Astrocyte (in vitro differentiated cells and primary cell): ENCODE results near the gene WFS1. TPM values are rescaled to one million over a fixed set of nuclear protein-coding genes. Genes with fewer than 3 reads are reported as not detected.

Source experiments
- DNase-seq: peaks from one replicate; pipeline ENCODE4 v3.0.0-alpha.2; 2010; ENCODE audit warnings: low read depth
- FAIRE-seq: peaks from 2 replicates; lab custom pipeline; 2011; peaks lifted over from hg19 to GRCh38; lab: Jason Lieb, UNC
- H2AFZ ChIP-seq: 2 replicates; pipeline ENCODE4 v1.6.0; 2012; ENCODE audit warnings: low read depth, low read length, inconsistent platforms
- H3K27ac ChIP-seq: 2 replicates; pipeline ENCODE4 v1.5.1; 2011; ENCODE audit warnings: low read depth, low read length, inconsistent platforms
- H3K27me3 ChIP-seq: 2 replicates; pipeline ENCODE4 v1.6.0; 2011; ENCODE audit warnings: low read length, inconsistent platforms; ENCODE audit not compliant: insufficient read depth
- H3K36me3 ChIP-seq: 2 replicates; pipeline ENCODE4 v1.5.1; 2011; ENCODE audit warnings: low read length, inconsistent platforms; ENCODE audit not compliant: insufficient read depth
- H3K4me1 ChIP-seq: 2 replicates; pipeline ENCODE4 v1.5.1; 2011; ENCODE audit warnings: low read length, inconsistent platforms; ENCODE audit not compliant: insufficient read depth
- H3K4me2 ChIP-seq: 2 replicates; pipeline ENCODE4 v1.6.0; 2012; ENCODE audit warnings: low read length, inconsistent platforms
- H3K4me3 ChIP-seq: 2 replicates; pipeline ENCODE4 v1.5.1; 2011; ENCODE audit warnings: low read depth, mild to moderate bottlenecking, low read length, inconsistent platforms; ENCODE audit not compliant: insufficient read depth
- H3K79me2 ChIP-seq: 2 replicates; pipeline ENCODE4 v1.6.0; 2012; ENCODE audit warnings: mild to moderate bottlenecking, low read length, inconsistent platforms; ENCODE audit not compliant: insufficient read depth
- H3K9ac ChIP-seq: 2 replicates; pipeline ENCODE4 v1.6.0; 2012; ENCODE audit warnings: mild to moderate bottlenecking, low read length, inconsistent platforms
- H3K9me3 ChIP-seq: 2 replicates; pipeline ENCODE4 v1.5.1; 2012; ENCODE audit warnings: low read depth, mild to moderate bottlenecking, low read length, inconsistent platforms; ENCODE audit not compliant: insufficient read depth
- H4K20me1 ChIP-seq: 2 replicates; pipeline ENCODE4 v1.6.0; 2012; ENCODE audit warnings: low read length, inconsistent platforms; ENCODE audit not compliant: insufficient read depth
- H3K27ac Mint-ChIP-seq: one replicate; pipeline ENCODE4 v1.8.0; 2021; ENCODE audit warnings: mild to moderate bottlenecking, mixed read lengths; ENCODE audit not compliant: unreplicated experiment
- H3K27me3 Mint-ChIP-seq: one replicate; pipeline ENCODE4 v1.8.0; 2021; ENCODE audit warnings: low read depth, mixed read lengths; ENCODE audit not compliant: unreplicated experiment
- H3K36me3 Mint-ChIP-seq: one replicate; pipeline ENCODE4 v1.8.0; 2021; ENCODE audit warnings: low read depth, mixed read lengths; ENCODE audit not compliant: unreplicated experiment
- H3K4me1 Mint-ChIP-seq: one replicate; pipeline ENCODE4 v1.8.0; 2021; ENCODE audit warnings: low read depth, mixed read lengths; ENCODE audit not compliant: unreplicated experiment
- H3K4me3 Mint-ChIP-seq: one replicate; pipeline ENCODE4 v1.8.0; 2021; ENCODE audit warnings: mild to moderate bottlenecking, moderate library complexity, mixed read lengths; ENCODE audit not compliant: unreplicated experiment
- H3K9me3 Mint-ChIP-seq: one replicate; pipeline ENCODE4 v1.8.0; 2021; ENCODE audit warnings: mild to moderate bottlenecking, mixed read lengths; ENCODE audit not compliant: unreplicated experiment
- CTCF ChIP-seq: IDR thresholded peaks from 2 replicates; pipeline ENCODE4 v1.5.1; 2011; ENCODE audit warnings: low read depth, mild to moderate bottlenecking, inconsistent platforms, low read length, moderate library complexity; ENCODE audit not compliant: insufficient read depth
- EZH2 ChIP-seq: IDR thresholded peaks from 2 replicates; pipeline ENCODE4 v1.6.1; 2012; ENCODE audit warnings: mild to moderate bottlenecking, low read length, inconsistent platforms; ENCODE audit not compliant: insufficient read depth
- total RNA-seq: library from RNA; stranded (reverse); gene quantifications from 2 replicates; pipeline ENCODE4 v1.2.1, GENCODE V29; 2021

The WFS1 gene
- total RNA-seq, 1 donor from 2014 or later = 39.0 TPM

DNA sequence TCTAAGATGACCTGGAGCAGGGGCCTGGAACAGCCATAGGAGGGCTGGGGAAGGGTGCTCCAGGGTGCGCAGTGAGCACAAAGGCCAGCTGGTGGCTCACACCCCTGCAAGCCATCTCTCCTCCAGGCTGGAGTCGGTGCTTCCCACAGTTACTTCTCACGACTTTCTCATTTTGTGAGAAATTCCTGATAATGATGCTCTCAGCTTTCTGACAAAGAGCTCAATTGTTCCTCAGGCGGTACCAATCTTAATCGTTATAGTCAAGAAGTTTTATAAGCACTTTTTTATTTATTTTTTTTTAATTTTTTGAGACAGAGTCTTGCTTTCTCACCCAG is 11.7 kb upstream of the WFS1 start:
- Histone ChIP-seq H3K27ac (no peak overlapping the region), H3K4me1 (peaks cover 3% of the 10 kb centered on the region), H3K4me2 (no peak overlapping the region), H3K79me2 (no peaks in the 10 kb centered on the region), H3K27me3 (peaks cover 12% of the 10 kb centered on the region), H2AFZ (no peak overlapping the region), H3K4me3 (no peak overlapping the region), H3K9ac (no peak overlapping the region), H3K36me3 (no peaks in the 10 kb centered on the region), H3K9me3 (no peaks in the 10 kb centered on the region), H4K20me1 (no peaks in the 10 kb centered on the region)
- H3K4me1 Mint-ChIP-seq = peaks cover 6% of the 10 kb centered on the region
- FAIRE-seq = no peak
- H3K27me3 Mint-ChIP-seq = peaks cover 32% of the 10 kb centered on the region
- H3K36me3 Mint-ChIP-seq = no peaks in the 10 kb centered on the region
- no peak overlapping the region for H3K27ac Mint-ChIP-seq
- no peak overlapping the region for H3K4me3 Mint-ChIP-seq
- TF ChIP-seq EZH2 (no peak), CTCF (no peak)
- peaks cover 4% of the 10 kb centered on the region for H3K9me3 Mint-ChIP-seq
- no peak for DNase-seq

- Histone ChIP-seq H3K27me3 (peaks cover 12% of the 10 kb centered on the region), H3K9me3 (no peaks in the 10 kb centered on the region), H4K20me1 (no peaks in the 10 kb centered on the region), H3K4me3 (no peak overlapping the region), H3K4me1 (peaks cover 3% of the 10 kb centered on the region), H2AFZ (no peak overlapping the region), H3K79me2 (no peaks in the 10 kb centered on the region), H3K4me2 (no peak overlapping the region), H3K36me3 (no peaks in the 10 kb centered on the region), H3K27ac (no peak overlapping the region), H3K9ac (no peak overlapping the region)
- Mint-ChIP-seq H3K9me3 (peaks cover 4% of the 10 kb centered on the region), H3K27ac (no peak overlapping the region), H3K4me3 (no peak overlapping the region), H3K36me3 (no peaks in the 10 kb centered on the region), H3K27me3 (peaks cover 31% of the 10 kb centered on the region), H3K4me1 (peaks cover 10% of the 10 kb centered on the region)
- TF ChIP-seq EZH2 (no peak), CTCF (no peak)
- FAIRE-seq (no peak), DNase-seq (no peak)
These were observed 10.9 kb upstream of the WFS1 start for GRCh38 chr4:6258741-6259140.

DNA sequence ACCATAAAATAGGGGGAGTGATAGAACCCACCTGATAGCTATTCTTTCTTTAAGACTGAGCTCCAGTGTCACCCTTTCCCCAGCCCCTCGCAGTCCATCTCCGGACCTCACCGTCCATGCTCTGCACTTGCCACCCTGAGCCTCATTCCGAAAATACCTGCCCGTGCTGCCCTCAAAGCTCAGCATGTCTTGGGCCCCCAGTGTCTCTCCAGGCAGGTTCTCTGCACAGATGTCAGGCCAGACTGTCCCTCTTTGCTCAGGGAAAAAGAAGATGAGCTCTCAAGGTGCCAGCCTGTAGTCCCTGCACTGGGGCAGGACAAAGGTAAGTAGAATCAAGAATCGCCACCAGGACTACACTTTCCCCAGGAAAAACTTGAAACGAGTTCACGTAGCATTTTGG is 9.8 kb upstream of the WFS1 start:
- no peak for TF ChIP-seq CTCF
- DNase-seq (no peak), FAIRE-seq (no peak)
- Mint-ChIP-seq H3K27me3 (peaks cover 20% of the 10 kb centered on the region), H3K9me3 (peaks cover 3% of the 10 kb centered on the region), H3K27ac (no peak overlapping the region), H3K4me3 (no peak overlapping the region), H3K36me3 (no peaks in the 10 kb centered on the region), H3K4me1 (peaks cover 12% of the 10 kb centered on the region)
- H3K27me3 ChIP-seq = peaks cover 12% of the 10 kb centered on the region
- H3K4me3 ChIP-seq = no peak overlapping the region
- H3K9me3 ChIP-seq = no peaks in the 10 kb centered on the region
- no peaks in the 10 kb centered on the region for H3K79me2 ChIP-seq
- no peak overlapping the region for H3K27ac ChIP-seq
- H3K4me1 ChIP-seq = peaks cover 3% of the 10 kb centered on the region
- H3K9ac ChIP-seq = no peak overlapping the region
- H3K36me3 ChIP-seq = no peaks in the 10 kb centered on the region
- no peaks in the 10 kb centered on the region for H4K20me1 ChIP-seq
- H2AFZ ChIP-seq = no peak overlapping the region
- H3K4me2 ChIP-seq = no peak overlapping the region
